K562 (cell line): ENCODE results near the gene EPB41L2. TPM values are rescaled to one million over a fixed set of nuclear protein-coding genes. Genes with fewer than 3 reads are reported as not detected.

ENCODE experiments used
- ATAC-seq: fragments of 200-7000 bp; cut with Tn5 transposase; 3 replicates; pipeline ENCODE4 v1.9.1; 2020; ENCODE audit warnings: moderate library complexity
- BruUV-seq: library from RNA; stranded (reverse); fragments of 400-500 nt; replicated peaks from 2 replicates; lab custom pipeline; 2021; lab: Mats Ljungman, UMichigan
- CTCF ChIA-PET: fragments of 300-600 bp; formaldehyde crosslinking; extraction: SDS; loops from one replicate; lab custom pipeline; 2021; ENCODE audit warnings: low intra/inter-chr PET ratio; lab: Yijun Ruan, JAX
- POLR2A ChIA-PET: fragments of 300-600, 350-650 bp; sonication (Branson Sonifier 250); formaldehyde crosslinking; extraction: SDS; loops from one replicate; lab custom pipeline; 2021; ENCODE audit warnings: antibody characterized with exemption, inconsistent platforms; lab: Yijun Ruan, JAX
- DNase-seq, 4 experiments: peaks; one replicate each; pipeline versions ENCODE4 v3.0.0 to v3.0.0-alpha.2; 2011 to 2018; ENCODE audit warnings: low spot score in 3 of 4, mixed read lengths in 3 of 4; ENCODE audit errors: extremely low read depth in 1 of 4
- FAIRE-seq: peaks from 2 replicates; lab custom pipeline; 2011; peaks lifted over from hg19 to GRCh38; lab: Jason Lieb, UNC
- H2AFZ ChIP-seq: 2 replicates; pipeline ENCODE4 v1.6.0; 2011; ENCODE audit warnings: low read depth, low read length, control low read depth, inconsistent platforms
- H3K27ac ChIP-seq: fragments of 200-600 bp; 3 replicates; pipeline ENCODE4 v1.8.0; 2011; ENCODE audit warnings: low read depth, mild to moderate bottlenecking, control low read depth, inconsistent platforms, low read length, moderate library complexity, mixed read lengths; ENCODE audit errors: extremely low read depth
- H3K27me3 ChIP-seq, 2 experiments: fragments of 300-600 bp in 1 of 2; 2 replicates in 1 of 2; 3 replicates in 1 of 2; pipeline versions ENCODE4 v1.6.0 to v1.8.0; 2011; ENCODE audit warnings: inconsistent platforms in 2 of 2, low read length in 2 of 2, mild to moderate bottlenecking in 1 of 2, mixed read lengths in 1 of 2, moderate library complexity in 1 of 2; ENCODE audit not compliant: control insufficient read depth in 2 of 2, insufficient read depth in 2 of 2
- H3K36me3 ChIP-seq: fragments of 300-600 bp; 3 replicates; pipeline ENCODE4 v1.8.0; 2011; ENCODE audit warnings: mild to moderate bottlenecking, low read length, inconsistent platforms; ENCODE audit not compliant: control insufficient read depth, insufficient read depth
- H3K4me1 ChIP-seq, 2 experiments: fragments of 200-600 bp in 1 of 2; replicated peaks in 1 of 2; 2 replicates in 1 of 2; 3 replicates in 1 of 2; pipeline versions ENCODE4 v1.5.1 to v1.8.0; 2011; ENCODE audit warnings: inconsistent platforms in 2 of 2, low read length in 2 of 2, mild to moderate bottlenecking in 1 of 2, mixed read lengths in 1 of 2, moderate library complexity in 1 of 2; ENCODE audit not compliant: control insufficient read depth in 2 of 2, insufficient read depth in 2 of 2
- H3K4me2 ChIP-seq: 2 replicates; pipeline ENCODE4 v1.6.1; 2011; ENCODE audit warnings: low read length, control low read depth, inconsistent platforms, mixed read lengths; ENCODE audit not compliant: insufficient read depth
- H3K4me3 ChIP-seq: fragments of 200-600 bp; sonication (generic), shearing (Covaris generic); 2 replicates; pipeline ENCODE4 v1.5.1; 2016; ENCODE audit warnings: control low read depth, inconsistent platforms
- H3K79me2 ChIP-seq: fragments of 200-600 bp; 3 replicates; pipeline ENCODE4 v1.8.0; 2011; ENCODE audit warnings: low read length, inconsistent platforms; ENCODE audit not compliant: control insufficient read depth, insufficient read depth
- H3K9ac ChIP-seq, 2 experiments: 2 replicates each; pipeline versions ENCODE4 v1.6.0 to v1.6.1; 2011; ENCODE audit warnings: low read depth in 2 of 2, low read length in 2 of 2, control low read depth in 1 of 2, inconsistent platforms in 1 of 2, mild to moderate bottlenecking in 1 of 2, mixed read lengths in 1 of 2; ENCODE audit not compliant: insufficient read depth in 1 of 2
- H3K9me1 ChIP-seq: one replicate; pipeline ENCODE4 v1.6.0; 2011; ENCODE audit warnings: inconsistent platforms, mild to moderate bottlenecking, low read length, moderate library complexity; ENCODE audit not compliant: control insufficient read depth, insufficient read depth
- H3K9me3 ChIP-seq: replicated peaks from 2 replicates; pipeline ENCODE4 v1.5.1; 2011; ENCODE audit warnings: low read depth, low read length, inconsistent platforms; ENCODE audit not compliant: control insufficient read depth, insufficient read depth
- H4K20me1 ChIP-seq: replicated peaks from 2 replicates; pipeline ENCODE4 v1.6.1; 2011; ENCODE audit warnings: low read length, inconsistent platforms, mixed read lengths; ENCODE audit not compliant: control insufficient read depth, insufficient read depth
- EWSR1 ChIP-seq: fragments of 450-650 bp; IDR thresholded peaks from 2 replicates; pipeline ENCODE4 v1.6.1; 2018; ENCODE audit warnings: borderline replicate concordance, mild to moderate bottlenecking, low read depth, moderate library complexity; ENCODE audit not compliant: partially characterized antibody
- FIP1L1 ChIP-seq: fragments of 200-400 bp; formaldehyde crosslinking; IDR thresholded peaks from 2 replicates; pipeline ENCODE4 v1.6.1; 2018; ENCODE audit warnings: mild to moderate bottlenecking, low read depth, low read length; ENCODE audit not compliant: poor library complexity, severe bottlenecking
- MED1 ChIP-seq: sonication (generic); formaldehyde crosslinking; IDR thresholded peaks from 2 replicates; pipeline ENCODE4 v1.8.1; 2023; ENCODE audit warnings: missing genetic modification reagents, borderline replicate concordance
- NFRKB ChIP-seq: fragments of 450-650 bp; IDR thresholded peaks from 2 replicates; pipeline ENCODE4 v1.6.1; 2016; ENCODE audit warnings: low read depth
- NFYB ChIP-seq: IDR thresholded peaks from 2 replicates; pipeline ENCODE4 v1.6.1; 2011; ENCODE audit warnings: mild to moderate bottlenecking, moderate library complexity; ENCODE audit not compliant: insufficient read length; ENCODE audit errors: extremely low read depth
- PHB ChIP-seq: fragments of 250-450 bp; sonication (Bioruptor Pico); IDR thresholded peaks from 2 replicates; pipeline ENCODE4 v1.5.0; 2021
- PYGO2 ChIP-seq: fragments of 450-650 bp; IDR thresholded peaks from 2 replicates; pipeline ENCODE4 v1.6.1; 2016; ENCODE audit warnings: mild to moderate bottlenecking, missing genetic modification characterization, moderate library complexity, missing compliant biosample characterization
- SMARCA5 ChIP-seq: fragments of 450-650 bp; IDR thresholded peaks from 2 replicates; pipeline ENCODE4 v1.6.1; 2016
- SP2 ChIP-seq: IDR thresholded peaks from 2 replicates; pipeline ENCODE4 v1.6.1; 2011; ENCODE audit warnings: mild to moderate bottlenecking, low read depth, low read length, moderate library complexity; ENCODE audit not compliant: poor library complexity, severe bottlenecking; ENCODE audit errors: extremely low read depth
- TSC22D4 ChIP-seq: fragments of 450-650 bp; IDR thresholded peaks from 2 replicates; pipeline ENCODE4 v1.6.1; 2016; ENCODE audit warnings: missing genetic modification characterization, missing biosample characterization, control low read depth
- ZNF644 ChIP-seq: fragments of 200-800 bp; sonication (Bioruptor generic); IDR thresholded peaks from 2 replicates; pipeline ENCODE4 v1.6.1; 2016; ENCODE audit warnings: low read depth, missing genetic modification characterization, missing compliant biosample characterization
- WGBS: fragments of 100-300 bp; shearing (Covaris generic); methylation state at CpG from one replicate; pipeline ENCODE4 v1.1.6; 2016; ENCODE audit warnings: low coverage, mixed read lengths; ENCODE audit not compliant: insufficient coverage; ENCODE audit errors: missing lambda C conversion rate; 5-methylcytosine and 5-hydroxymethylcytosine counted together
- in situ Hi-C: fragments of 300-500 bp; cut with MboI; formaldehyde crosslinking; loops from 4 replicates; pipeline ENCODE4 v1.15.0; 2018; ENCODE audit warnings: inconsistent platforms, mixed read lengths
- intact Hi-C: fragments of 100-400 bp; cut with micrococcal nuclease; formaldehyde crosslinking; loops from 2 replicates; pipeline ENCODE4 v1.14.2; 2022
- polyA plus RNA-seq, 8 experiments: library from polyadenylated mRNA; depleted of rRNA in 4 of 8; stranded (reverse) in 5 of 8; unstranded in 3 of 8; fragments of >200 nt; fragmentation: Nextera tagmentation in 2 of 8; fragmentation: Illumina TruSeq in 1 of 8; extraction: Ambion mirVana in 2 of 8; extraction: Trizol in 1 of 8; gene quantifications; 2 replicates each; pipeline versions ENCODE4 v1.2.1 to v1.2.3, GENCODE V29; 2011 to 2014; ENCODE audit warnings: inconsistent platforms in 1 of 8, missing spikeins in 1 of 8
- total RNA-seq, 7 experiments: library from RNA; depleted of rRNA in 6 of 7; stranded (reverse); fragments of >200 nt in 6 of 7; fragmentation: Illumina TruSeq in 2 of 7; extraction: Trizol in 2 of 7; gene quantifications; 2 replicates each; pipeline versions ENCODE4 v1.2.1 to v1.2.3, GENCODE V29; 2011 to 2021; ENCODE audit warnings: low replicate concordance in 1 of 7
- TF ChIP-seq, protein P1 (sequence below): sonication (generic); formaldehyde crosslinking; IDR thresholded peaks from 2 replicates; pipeline ENCODE4 v1.8.0; 2023; ENCODE audit warnings: missing genetic modification reagents, mild to moderate bottlenecking, borderline replicate concordance
- TF ChIP-seq, protein P2 (sequence below): fragments of 200-800 bp; sonication (Bioruptor generic); IDR thresholded peaks from 2 replicates; pipeline ENCODE4 v1.6.1; 2017; ENCODE audit warnings: missing genetic modification characterization, missing compliant biosample characterization
- TF ChIP-seq, protein P3 (sequence below): fragments of 450-650 bp; IDR thresholded peaks from one replicate; pipeline ENCODE4 v1.6.1; 2018; ENCODE audit warnings: mild to moderate bottlenecking, moderate library complexity; ENCODE audit not compliant: partially characterized antibody

The EPB41L2 gene
- total and polyA plus RNA-seq, 9 of the 15 experiments (the other 6 are each of a cell fraction or from before 2014, with no cell fraction given), result 5.1 to 53.6 (median 25.0) TPM

DNA sequence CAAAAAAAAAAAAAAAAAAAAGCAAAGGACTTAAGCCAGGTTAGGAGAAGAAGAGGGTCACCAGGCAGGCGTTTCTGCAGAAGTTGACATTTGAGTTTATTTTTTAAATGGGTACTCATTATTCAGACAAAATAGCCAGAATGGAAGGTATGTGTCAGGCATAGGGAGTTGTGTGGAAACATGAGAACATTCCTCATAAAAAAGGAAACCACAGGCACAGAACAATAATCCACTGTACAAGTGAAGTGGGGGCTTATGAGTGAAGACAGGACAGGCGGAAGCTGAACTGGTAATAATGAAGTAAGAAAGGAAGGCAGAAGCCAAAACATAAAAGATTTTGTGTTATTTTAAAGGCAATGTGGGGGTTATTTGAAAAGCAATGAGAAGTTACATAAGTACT is 104.6 kb downstream of the EPB41L2 start:
- Histone ChIP-seq H3K27me3 (no peaks in the 10 kb centered on the region), H3K27ac (no peak overlapping the region), H3K9ac (no peak overlapping the region), H3K9me1 (no peaks in the 10 kb centered on the region), H4K20me1 (no peaks in the 10 kb centered on the region), H3K36me3 (no peaks in the 10 kb centered on the region), H3K9me3 (no peaks in the 10 kb centered on the region), H3K4me2 (no peak overlapping the region), H3K4me1 (no peaks in the 10 kb centered on the region), H2AFZ (no peak overlapping the region), H3K4me3 (no peak overlapping the region), H3K79me2 (no peaks in the 10 kb centered on the region)
- ChIA-PET POLR2A (no interaction called here), CTCF (no interaction called here)
- in situ Hi-C loops, result no loop called here
- WGBS, result 38% methylated on average over 1 of the region's 2 CpGs
- BruUV-seq, result no TSS peak
- FAIRE-seq (no peak), ATAC-seq (no peak), DNase-seq (no peak)
- intact Hi-C loops, result no loop called here
- TF ChIP-seq EWSR1, result no peak
- TF ChIP-seq PYGO2, result no peak
- no peak for TF ChIP-seq NFRKB
- TF ChIP-seq FIP1L1, result no peak
- TF ChIP-seq TSC22D4 (tag), result no peak
- no peak for TF ChIP-seq PHB
- TF ChIP-seq ZNF644 (tag), result no peak
- TF ChIP-seq SP2, result no peak
- TF ChIP-seq, protein P1, sequence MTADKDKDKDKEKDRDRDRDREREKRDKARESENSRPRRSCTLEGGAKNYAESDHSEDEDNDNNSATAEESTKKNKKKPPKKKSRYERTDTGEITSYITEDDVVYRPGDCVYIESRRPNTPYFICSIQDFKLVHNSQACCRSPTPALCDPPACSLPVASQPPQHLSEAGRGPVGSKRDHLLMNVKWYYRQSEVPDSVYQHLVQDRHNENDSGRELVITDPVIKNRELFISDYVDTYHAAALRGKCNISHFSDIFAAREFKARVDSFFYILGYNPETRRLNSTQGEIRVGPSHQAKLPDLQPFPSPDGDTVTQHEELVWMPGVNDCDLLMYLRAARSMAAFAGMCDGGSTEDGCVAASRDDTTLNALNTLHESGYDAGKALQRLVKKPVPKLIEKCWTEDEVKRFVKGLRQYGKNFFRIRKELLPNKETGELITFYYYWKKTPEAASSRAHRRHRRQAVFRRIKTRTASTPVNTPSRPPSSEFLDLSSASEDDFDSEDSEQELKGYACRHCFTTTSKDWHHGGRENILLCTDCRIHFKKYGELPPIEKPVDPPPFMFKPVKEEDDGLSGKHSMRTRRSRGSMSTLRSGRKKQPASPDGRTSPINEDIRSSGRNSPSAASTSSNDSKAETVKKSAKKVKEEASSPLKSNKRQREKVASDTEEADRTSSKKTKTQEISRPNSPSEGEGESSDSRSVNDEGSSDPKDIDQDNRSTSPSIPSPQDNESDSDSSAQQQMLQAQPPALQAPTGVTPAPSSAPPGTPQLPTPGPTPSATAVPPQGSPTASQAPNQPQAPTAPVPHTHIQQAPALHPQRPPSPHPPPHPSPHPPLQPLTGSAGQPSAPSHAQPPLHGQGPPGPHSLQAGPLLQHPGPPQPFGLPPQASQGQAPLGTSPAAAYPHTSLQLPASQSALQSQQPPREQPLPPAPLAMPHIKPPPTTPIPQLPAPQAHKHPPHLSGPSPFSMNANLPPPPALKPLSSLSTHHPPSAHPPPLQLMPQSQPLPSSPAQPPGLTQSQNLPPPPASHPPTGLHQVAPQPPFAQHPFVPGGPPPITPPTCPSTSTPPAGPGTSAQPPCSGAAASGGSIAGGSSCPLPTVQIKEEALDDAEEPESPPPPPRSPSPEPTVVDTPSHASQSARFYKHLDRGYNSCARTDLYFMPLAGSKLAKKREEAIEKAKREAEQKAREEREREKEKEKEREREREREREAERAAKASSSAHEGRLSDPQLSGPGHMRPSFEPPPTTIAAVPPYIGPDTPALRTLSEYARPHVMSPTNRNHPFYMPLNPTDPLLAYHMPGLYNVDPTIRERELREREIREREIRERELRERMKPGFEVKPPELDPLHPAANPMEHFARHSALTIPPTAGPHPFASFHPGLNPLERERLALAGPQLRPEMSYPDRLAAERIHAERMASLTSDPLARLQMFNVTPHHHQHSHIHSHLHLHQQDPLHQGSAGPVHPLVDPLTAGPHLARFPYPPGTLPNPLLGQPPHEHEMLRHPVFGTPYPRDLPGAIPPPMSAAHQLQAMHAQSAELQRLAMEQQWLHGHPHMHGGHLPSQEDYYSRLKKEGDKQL (CRISPR knock-in tag), result no peak
- no peak for TF ChIP-seq MED1 (CRISPR knock-in tag)
- TF ChIP-seq NFYB, result no peak
- TF ChIP-seq SMARCA5, result no peak
- TF ChIP-seq, protein P2, sequence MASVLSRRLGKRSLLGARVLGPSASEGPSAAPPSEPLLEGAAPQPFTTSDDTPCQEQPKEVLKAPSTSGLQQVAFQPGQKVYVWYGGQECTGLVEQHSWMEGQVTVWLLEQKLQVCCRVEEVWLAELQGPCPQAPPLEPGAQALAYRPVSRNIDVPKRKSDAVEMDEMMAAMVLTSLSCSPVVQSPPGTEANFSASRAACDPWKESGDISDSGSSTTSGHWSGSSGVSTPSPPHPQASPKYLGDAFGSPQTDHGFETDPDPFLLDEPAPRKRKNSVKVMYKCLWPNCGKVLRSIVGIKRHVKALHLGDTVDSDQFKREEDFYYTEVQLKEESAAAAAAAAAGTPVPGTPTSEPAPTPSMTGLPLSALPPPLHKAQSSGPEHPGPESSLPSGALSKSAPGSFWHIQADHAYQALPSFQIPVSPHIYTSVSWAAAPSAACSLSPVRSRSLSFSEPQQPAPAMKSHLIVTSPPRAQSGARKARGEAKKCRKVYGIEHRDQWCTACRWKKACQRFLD (CRISPR knock-in tag), result no peak
- TF ChIP-seq, protein P3, sequence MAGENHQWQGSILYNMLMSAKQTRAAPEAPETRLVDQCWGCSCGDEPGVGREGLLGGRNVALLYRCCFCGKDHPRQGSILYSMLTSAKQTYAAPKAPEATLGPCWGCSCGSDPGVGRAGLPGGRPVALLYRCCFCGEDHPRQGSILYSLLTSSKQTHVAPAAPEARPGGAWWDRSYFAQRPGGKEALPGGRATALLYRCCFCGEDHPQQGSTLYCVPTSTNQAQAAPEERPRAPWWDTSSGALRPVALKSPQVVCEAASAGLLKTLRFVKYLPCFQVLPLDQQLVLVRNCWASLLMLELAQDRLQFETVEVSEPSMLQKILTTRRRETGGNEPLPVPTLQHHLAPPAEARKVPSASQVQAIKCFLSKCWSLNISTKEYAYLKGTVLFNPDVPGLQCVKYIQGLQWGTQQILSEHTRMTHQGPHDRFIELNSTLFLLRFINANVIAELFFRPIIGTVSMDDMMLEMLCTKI, result no peak
